Suprapubic skin (tissue), 4 donors: Measurements from ENCODE around the gene COX4I2. TPM values are rescaled to one million over a fixed set of nuclear protein-coding genes. Genes with fewer than 3 reads are reported as not detected.

Experiments used
- DNase-seq, 2 donors: peaks; one replicate each; pipeline ENCODE4 v3.0.0-alpha.2; 2019; ENCODE audit warnings: low spot score in 2 of 2
- H3K27ac ChIP-seq: fragments of 200-600 bp; sonication (generic); one replicate; pipeline ENCODE4 v1.5.1; 2019
- H3K27me3 ChIP-seq: fragments of 200-600 bp; sonication (generic); one replicate; pipeline ENCODE4 v1.5.1; 2019
- H3K36me3 ChIP-seq: fragments of 200-600 bp; sonication (generic); one replicate; pipeline ENCODE4 v1.5.1; 2019
- H3K4me1 ChIP-seq: fragments of 200-600 bp; sonication (generic); one replicate; pipeline ENCODE4 v1.5.1; 2019
- H3K4me3 ChIP-seq: fragments of 200-600 bp; sonication (generic); one replicate; pipeline ENCODE4 v1.5.1; 2019; ENCODE audit warnings: mild to moderate bottlenecking
- H3K9me3 ChIP-seq: fragments of 200-600 bp; sonication (generic); one replicate; pipeline ENCODE4 v1.5.1; 2019
- CTCF ChIP-seq, 2 donors: fragments of 200-600 bp in 1 of 2; fragments of 450-650 bp in 1 of 2; sonication (generic) in 1 of 2; IDR thresholded peaks; one replicate each; pipeline ENCODE4 v1.5.1; 2016 to 2019; ENCODE audit warnings: antibody characterized with exemption in 2 of 2, mild to moderate bottlenecking in 1 of 2, moderate library complexity in 1 of 2
- EP300 ChIP-seq: sonication (generic); formaldehyde crosslinking; IDR thresholded peaks from one replicate; pipeline ENCODE4 v1.6.1; 2017; ENCODE audit warnings: antibody characterized with exemption
- POLR2A ChIP-seq, 2 donors: fragments of 450-650 bp; IDR thresholded peaks; one replicate each; pipeline ENCODE4 v1.6.1; 2017; ENCODE audit warnings: antibody characterized with exemption in 2 of 2, mild to moderate bottlenecking in 2 of 2, moderate library complexity in 2 of 2
- POLR2AphosphoS5 ChIP-seq, 3 donors: sonication (generic); formaldehyde crosslinking; IDR thresholded peaks; one replicate each; pipeline ENCODE4 v1.6.1; 2017; ENCODE audit warnings: antibody characterized with exemption in 3 of 3
- WGBS: methylation state at CpG from one replicate; pipeline ENCODE4 v1.1.5; 2018; 5-methylcytosine and 5-hydroxymethylcytosine counted together
- total RNA-seq, 4 donors: library from RNA; depleted of rRNA; stranded (reverse); fragments of >200 nt; gene quantifications; one replicate each; pipeline ENCODE4 v1.1.0, GENCODE V29; 2016

COX4I2 gene
- total RNA-seq, 4 donors from 2014 or later, result 2.7 TPM; not detected in 3

- 58% methylated on average over 6 of the region's 6 CpGs for WGBS
- Histone ChIP-seq H3K36me3 (peaks cover 29% of the 10 kb centered on the region), H3K9me3 (no peaks in the 10 kb centered on the region), H3K4me1 (peaks cover 47% of the 10 kb centered on the region), H3K27ac (no peak overlapping the region), H3K4me3 (no peak overlapping the region), H3K27me3 (no peaks in the 10 kb centered on the region)
- DNase-seq, result no peak
- TF ChIP-seq CTCF (IDR thresholded peaks at IDR 0.05) (no peak), POLR2A (IDR thresholded peaks at IDR 0.05) (no peak), POLR2AphosphoS5 (IDR thresholded peaks at IDR 0.05) (no peak), EP300 (no peak)
Measured at GRCh38 chr20:31662372-31662854, 24.7 kb downstream of the COX4I2 start.

GRCh38 chr20:31663524-31663837 lies 25.8 kb downstream of the COX4I2 start:
- DNase-seq, result no peak
- H3K4me3 ChIP-seq, result no peak overlapping the region
- peaks cover 29% of the 10 kb centered on the region for H3K36me3 ChIP-seq
- no peaks in the 10 kb centered on the region for H3K9me3 ChIP-seq
- peak overlapping the region; percentile 65 for H3K27ac ChIP-seq
- TF ChIP-seq CTCF (IDR thresholded peaks at IDR 0.05) (no peak), POLR2AphosphoS5 (IDR thresholded peaks at IDR 0.05) (no peak), EP300 (no peak), POLR2A (IDR thresholded peaks at IDR 0.05) (no peak)
- peaks cover 57% of the 10 kb centered on the region for H3K4me1 ChIP-seq
- H3K27me3 ChIP-seq, result no peaks in the 10 kb centered on the region
- 94% methylated on average over 2 of the region's 2 CpGs for WGBS

GRCh38 chr20:31663838-31664695 lies 26.4 kb downstream of the COX4I2 start:
- Histone ChIP-seq H3K27ac (peak overlapping the region; percentile 65), H3K27me3 (no peaks in the 10 kb centered on the region), H3K4me3 (no peak overlapping the region), H3K4me1 (peaks cover 63% of the 10 kb centered on the region), H3K9me3 (no peaks in the 10 kb centered on the region), H3K36me3 (peaks cover 29% of the 10 kb centered on the region)
- WGBS, result 73% methylated on average over 8 of the region's 11 CpGs
- TF ChIP-seq EP300 (no peak), POLR2A (IDR thresholded peaks at IDR 0.05) (no peak), POLR2AphosphoS5 (IDR thresholded peaks at IDR 0.05) (no peak), CTCF (IDR thresholded peaks at IDR 0.05) (no peak)
- DNase-seq, result no peak

- WGBS, result 53% methylated on average over 2 of the region's 2 CpGs
- no peaks in the 10 kb centered on the region for H3K9me3 ChIP-seq
- no peak for TF ChIP-seq EP300
- no peak for TF ChIP-seq CTCF (IDR thresholded peaks at IDR 0.05)
- TF ChIP-seq POLR2A (IDR thresholded peaks at IDR 0.05), result no peak
- no peak for TF ChIP-seq POLR2AphosphoS5 (IDR thresholded peaks at IDR 0.05)
- H3K27me3 ChIP-seq, result no peaks in the 10 kb centered on the region
- no peak overlapping the region for H3K4me3 ChIP-seq
- H3K27ac ChIP-seq, result peak overlapping the region; percentile 65
- no peak for DNase-seq
- peaks cover 70% of the 10 kb centered on the region for H3K4me1 ChIP-seq
- H3K36me3 ChIP-seq, result peaks cover 29% of the 10 kb centered on the region
Measured at GRCh38 chr20:31664696-31665354, 27.1 kb downstream of the COX4I2 start.

GRCh38 chr20:31665753-31666152 lies 28.0 kb downstream of the COX4I2 start:
- peaks cover 79% of the 10 kb centered on the region for H3K4me1 ChIP-seq
- peaks cover 29% of the 10 kb centered on the region for H3K36me3 ChIP-seq
- WGBS, result 90% methylated on average over 10 of the region's 10 CpGs
- H3K27me3 ChIP-seq, result no peaks in the 10 kb centered on the region
- H3K9me3 ChIP-seq, result no peaks in the 10 kb centered on the region
- no peak for DNase-seq
- peak overlapping the region; percentile 78 for H3K27ac ChIP-seq
- H3K4me3 ChIP-seq, result no peak overlapping the region
- no peak for TF ChIP-seq POLR2A (IDR thresholded peaks at IDR 0.05)
- TF ChIP-seq POLR2AphosphoS5 (IDR thresholded peaks at IDR 0.05), result no peak
- TF ChIP-seq EP300, result no peak
- no peak for TF ChIP-seq CTCF (IDR thresholded peaks at IDR 0.05)
